Measurements from ENCODE around the gene ALAS2.
"Not testable (repeated sequence)": the region's sequence is repeated elsewhere in the genome, so short reads cannot be mapped to it uniquely, and the experiment has no call there.

The ALAS2 gene, protein sequence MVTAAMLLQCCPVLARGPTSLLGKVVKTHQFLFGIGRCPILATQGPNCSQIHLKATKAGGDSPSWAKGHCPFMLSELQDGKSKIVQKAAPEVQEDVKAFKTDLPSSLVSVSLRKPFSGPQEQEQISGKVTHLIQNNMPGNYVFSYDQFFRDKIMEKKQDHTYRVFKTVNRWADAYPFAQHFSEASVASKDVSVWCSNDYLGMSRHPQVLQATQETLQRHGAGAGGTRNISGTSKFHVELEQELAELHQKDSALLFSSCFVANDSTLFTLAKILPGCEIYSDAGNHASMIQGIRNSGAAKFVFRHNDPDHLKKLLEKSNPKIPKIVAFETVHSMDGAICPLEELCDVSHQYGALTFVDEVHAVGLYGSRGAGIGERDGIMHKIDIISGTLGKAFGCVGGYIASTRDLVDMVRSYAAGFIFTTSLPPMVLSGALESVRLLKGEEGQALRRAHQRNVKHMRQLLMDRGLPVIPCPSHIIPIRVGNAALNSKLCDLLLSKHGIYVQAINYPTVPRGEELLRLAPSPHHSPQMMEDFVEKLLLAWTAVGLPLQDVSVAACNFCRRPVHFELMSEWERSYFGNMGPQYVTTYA

DNA sequence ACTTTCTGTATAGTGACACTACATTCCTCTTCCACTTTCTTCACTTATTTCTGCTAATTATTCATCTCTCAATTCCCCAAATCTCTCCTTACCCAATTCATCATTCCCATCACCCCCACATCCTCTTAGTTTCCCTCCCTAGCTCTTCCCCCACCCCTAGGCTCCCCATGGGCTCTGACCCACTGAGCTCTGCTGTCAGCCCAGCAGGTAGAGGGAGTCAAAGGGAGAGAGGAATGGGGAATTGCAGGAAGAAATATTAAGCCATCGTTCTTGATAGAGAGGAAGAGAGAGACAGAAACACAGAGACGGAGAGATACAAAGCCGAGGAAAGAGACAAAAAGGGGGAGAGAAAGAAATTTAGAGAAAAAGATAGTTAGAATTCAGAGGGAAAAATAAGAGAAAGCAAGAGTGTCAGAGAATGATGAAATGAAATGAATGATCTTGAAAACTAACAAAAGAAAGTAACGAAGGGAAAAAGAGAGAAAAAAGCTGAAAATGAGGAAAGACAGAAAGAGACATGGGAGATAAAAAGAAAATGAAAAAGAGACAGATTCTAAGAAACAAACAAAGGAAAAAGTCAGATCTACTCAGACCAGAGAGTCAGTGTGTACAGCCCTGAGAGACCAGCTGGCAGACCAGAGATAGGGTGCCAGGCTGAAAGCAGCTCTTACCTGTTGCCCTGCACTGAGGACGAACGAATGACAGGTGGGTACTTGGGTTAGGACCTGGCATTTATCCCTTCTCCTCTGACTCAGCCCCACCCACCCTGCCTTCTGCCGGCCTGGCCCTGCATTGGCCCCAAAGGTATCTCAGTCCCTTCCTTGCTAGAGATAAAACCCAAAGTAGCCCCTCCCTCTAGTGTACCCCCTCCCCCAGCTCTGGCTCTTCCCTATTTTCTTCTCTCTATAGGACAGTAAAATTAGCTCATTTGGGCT, at the start of gene ALAS2:
Gene ALAS2 (minus strand): TSS at position 707 of the 935 bp plus-strand sequence. CDS start 4,977 bp downstream, outside the sequence.
- DNase-seq: no peak

DNA sequence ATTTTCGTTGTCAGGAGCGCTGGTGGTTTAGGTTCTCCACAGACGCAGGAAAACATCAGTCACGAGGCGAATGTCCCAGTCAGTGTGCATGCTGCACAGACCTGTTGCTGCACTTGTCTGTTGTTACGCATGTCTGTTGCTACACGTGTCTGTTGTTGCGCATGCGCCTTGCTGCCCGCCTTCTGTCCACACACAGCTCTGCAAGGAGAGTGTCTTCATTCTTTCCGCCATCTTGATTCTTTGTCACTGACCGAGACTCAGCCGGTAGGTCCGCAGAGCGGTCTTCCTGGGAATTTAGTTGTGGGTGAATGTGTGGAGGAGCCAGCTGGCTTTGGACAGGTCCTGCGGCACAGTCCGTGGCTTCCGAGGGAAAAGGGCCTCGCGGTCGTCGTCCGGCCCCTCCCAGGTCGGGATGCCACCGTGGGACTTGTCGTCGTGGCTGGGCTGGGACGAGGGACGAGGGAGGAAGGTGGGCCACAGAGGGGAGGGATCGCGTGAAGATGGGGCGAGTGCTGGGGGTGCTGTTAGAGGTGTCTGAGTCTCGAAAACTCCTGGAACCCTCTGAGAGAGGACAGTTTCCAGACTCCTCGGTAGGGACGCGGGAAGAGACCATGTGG, 44.2 kb upstream of the ALAS2 start, which contains the start of gene PAGE2B:
Gene PAGE2B (plus strand): TSS at position 180 of the 617 bp plus-strand sequence. CDS start 1,012 bp downstream, outside the sequence.
- DNase-seq: no peak

DNA sequence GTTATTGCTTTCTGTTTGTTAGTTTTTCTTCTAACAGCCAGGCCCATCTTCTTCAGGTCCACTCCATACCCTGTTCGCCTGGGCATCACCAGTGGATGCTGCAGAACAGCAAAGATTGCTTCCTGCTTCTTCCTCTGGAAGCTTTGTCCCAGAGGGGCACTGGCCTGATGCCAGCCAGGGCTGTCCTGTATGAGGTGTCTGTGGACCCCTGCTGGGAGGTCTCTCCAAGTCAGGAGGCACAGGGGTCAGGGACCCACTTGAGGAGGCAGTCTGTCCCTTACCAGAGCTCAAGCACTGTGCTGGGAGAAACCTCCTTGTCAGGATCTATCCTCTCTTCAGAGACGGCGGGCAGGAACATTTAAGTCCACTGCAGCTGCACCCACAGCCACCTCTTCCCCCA, 41.5 kb upstream of the ALAS2 start:
- DNase-seq: no peak

DNA sequence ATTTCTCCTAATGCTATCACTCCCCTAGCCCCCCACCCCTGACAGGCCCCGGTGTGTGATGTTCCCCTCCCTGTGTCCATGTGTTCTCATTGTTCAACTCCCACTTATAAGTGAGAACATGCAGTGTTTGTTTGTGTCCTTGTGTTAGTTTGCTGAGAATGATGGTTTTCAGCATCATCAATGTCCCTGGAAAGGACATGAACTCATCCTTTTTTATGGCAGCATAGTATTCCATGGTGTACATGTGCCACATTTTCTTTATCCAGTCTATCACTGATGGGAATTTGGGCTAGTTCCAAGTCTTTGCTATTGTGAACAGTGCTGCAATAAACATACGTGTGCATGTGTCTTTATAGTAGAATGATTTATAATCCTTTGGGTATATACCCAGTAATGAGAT, 36.4 kb upstream of the ALAS2 start:
- not testable (repeated sequence) for DNase-seq

DNA sequence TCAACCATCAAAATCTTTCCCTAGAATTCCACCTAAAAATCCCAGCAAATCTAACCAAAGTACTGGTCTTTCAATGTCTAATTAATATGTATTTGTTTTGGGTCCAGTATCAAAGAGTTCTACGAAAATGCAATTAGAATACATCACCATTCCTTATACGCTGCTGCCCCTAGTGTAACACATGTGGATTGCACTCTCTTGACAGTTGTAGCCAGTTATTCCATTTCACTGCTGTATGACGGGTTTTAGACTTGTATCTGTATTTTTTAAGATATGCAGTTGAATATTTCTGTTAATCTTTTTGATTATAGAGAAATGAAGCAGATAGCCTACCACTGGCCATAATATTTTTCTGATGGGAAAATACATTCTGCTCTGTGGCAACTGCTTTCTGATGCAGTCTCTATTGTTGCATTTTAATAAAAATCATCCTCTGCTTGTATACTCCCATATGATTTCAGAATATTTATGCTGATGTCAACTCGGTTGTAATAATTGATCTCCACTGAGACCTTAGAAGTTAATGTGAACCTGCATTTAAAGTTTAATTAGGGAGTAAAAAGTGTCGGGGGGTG, 27.0 kb upstream of the ALAS2 start:
- peak in 5 of 14 donors; percentile 0 to 39 (median 2) for DNase-seq

DNA sequence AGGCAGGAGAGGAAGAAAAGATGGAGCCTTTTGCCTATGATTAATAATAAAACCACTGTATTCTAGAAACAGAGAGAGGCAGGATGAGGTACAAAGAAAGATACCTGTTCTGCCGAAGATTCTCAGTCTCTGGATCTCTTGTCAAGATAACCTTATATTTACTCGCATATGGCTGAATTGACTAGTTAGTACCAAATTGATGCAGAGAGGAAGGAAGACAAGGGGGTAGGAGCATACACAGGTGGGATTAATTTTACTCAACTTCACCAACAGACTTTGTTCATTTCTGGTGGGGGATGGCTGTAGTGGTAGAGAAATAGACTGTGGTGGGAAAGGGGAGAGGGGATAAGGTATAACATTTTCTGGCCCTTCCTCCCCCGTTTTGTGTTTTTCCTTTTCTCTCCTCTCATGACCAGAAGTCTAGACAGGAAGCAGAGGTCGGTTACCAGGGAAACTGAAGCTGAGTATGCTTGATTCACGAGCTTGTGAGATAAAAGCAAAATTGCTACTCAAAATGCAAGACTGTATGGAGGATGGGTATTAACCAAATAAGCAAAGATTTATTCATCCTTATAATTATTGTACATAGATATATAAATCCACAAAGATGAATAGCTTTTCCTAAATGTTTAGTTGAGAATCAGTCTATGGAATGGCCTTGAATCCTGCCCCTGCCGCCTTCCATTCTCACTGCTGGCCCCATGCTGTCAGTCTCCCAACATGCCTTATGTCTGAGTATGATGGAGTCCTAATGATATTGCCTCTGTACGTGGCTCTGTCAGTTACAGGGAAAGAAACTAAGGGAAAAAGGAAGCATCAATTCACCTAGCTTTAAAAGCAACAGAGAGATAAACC, 26.3 kb upstream of the ALAS2 start:
- DNase-seq: peak in 2 of 14 donors; percentile 1 to 39

DNA sequence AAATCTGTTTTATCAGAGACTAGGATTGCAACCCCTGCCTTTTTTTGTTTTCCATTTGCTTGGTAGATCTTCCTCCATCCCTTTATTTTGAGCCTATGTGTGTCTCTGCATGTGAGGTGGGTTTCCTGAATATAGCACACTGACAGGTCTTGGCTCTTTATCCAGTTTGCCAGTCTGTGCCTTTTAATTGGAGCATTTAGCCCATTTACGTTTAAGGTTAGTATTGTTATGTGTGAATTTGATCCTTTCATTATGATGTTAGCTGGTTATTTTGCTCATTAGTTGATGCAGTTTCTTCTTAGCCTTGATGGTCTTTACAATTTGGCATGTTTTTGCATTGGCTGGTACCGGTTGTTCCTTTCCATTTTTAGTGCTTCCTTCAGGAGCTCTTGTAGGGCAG, 19.8 kb upstream of the ALAS2 start:
- not testable (repeated sequence) for DNase-seq

DNA sequence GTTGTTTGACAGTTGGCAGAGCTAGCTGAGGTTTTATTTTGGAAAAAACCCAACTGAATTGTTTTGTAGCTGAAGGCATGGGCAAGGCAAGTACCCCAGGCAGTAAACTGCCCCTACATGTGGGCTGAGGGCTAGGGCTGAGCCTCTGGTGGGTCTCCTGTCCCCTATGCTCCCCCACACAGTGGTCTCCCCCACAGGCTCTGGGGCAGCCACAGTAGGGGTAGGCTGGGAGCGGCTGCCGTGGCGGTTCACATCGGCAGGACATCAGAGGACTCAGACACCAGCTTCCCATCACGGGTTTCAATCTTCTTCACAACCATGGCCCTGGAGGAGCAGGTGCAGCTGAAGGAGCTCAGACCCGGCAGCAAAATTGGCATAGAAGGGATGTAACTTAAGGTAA, 10.7 kb upstream of the ALAS2 start:
- no peak for DNase-seq

DNA sequence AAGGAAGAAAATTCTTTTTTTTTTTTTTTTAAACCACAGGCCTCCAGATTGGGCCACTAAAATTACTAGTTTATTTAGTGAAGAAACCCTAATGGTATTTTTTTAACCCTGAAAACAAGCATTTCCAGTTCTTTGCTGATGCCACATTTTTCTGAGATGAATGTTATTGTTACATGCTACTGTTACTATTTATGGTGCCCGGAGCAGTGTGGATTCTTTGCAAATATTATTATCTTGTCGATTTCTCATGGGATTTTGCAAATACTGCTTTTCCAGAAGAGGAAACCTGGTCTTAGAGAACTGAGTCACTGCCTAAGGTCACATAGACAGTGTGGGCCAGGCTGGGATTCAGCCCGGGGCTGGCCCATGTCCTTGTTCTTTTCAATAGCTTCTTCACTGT, 8.7 kb upstream of the ALAS2 start:
- DNase-seq: no peak

DNA sequence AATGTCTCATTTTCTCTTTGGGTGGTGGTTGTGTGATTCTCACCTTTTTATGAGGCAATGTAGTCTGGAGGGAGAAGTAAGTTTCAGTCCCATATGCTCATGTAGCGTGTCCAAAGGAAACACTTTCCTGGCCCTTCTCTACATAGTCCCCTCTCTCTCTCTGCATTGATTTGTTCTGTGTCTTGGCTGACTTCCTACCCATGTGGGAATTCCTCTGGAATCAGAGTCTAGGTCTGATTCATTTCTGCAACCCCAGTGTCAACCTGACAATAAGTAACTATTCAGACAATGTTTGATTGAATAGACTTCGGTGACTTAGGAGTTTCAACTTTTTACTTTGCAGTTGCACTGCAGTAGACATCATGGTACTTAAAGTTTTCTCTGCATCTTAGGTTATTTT, 2.7 kb upstream of the ALAS2 start:
- DNase-seq: no peak

DNA sequence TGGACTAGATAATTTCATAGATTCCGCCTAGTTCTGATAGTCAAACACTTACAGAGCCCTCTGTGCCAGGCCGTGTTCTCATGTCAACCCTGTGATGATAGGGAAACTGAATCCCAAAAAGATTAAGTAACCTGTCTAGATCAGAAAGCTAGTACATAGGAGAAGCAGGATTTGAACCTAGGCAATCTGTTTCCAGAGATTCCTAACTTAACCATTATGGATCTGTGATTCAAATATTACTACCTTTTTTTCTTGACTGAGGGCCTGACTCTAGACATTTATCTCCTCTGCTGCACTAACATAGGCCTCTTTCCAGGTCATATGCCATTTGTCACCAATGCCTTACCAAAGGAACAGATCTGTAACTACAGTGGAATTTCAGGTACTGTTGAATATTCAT, 1.5 kb downstream of the ALAS2 start:
- no peak for DNase-seq

DNA sequence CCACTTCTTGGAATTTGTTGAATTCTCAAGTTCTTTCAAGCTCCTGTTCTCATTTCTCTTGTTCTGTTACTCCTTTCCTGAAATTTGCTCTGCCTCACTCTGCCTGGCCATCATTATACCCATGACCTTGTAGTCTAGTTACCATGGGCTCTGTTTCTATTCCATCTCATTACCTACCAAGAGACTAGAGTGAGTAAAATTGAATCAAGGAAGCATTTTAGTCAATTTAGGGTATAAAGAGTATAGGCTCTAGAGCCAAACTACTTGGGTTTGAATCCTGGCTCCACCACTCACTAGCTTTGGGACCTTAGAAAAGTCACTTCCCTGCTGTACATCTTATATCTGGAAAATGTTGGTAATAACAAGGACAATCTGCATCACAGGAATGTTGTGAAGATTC, 2.2 kb downstream of the ALAS2 start:
- DNase-seq: no peak

DNA sequence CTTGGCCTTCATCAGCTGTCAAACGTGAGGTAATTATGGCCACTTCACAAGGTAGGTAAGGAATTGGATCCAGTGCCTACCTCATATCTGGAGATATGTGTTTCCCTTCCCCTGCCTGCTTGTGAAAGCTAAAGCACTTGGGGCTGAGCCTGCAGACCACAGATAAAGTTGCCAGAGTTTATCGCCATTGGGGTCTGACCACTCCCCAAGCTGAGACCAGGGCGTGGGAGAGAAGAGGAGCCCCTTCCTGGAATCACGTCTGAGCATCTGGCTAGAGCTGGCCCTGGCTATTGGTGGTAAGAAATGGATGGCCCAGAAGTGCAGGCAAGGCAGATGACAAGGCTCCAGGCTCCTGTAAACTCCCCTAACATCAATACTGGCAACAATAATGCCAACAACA, 2.7 kb downstream of the ALAS2 start:
- DNase-seq: no peak

DNA sequence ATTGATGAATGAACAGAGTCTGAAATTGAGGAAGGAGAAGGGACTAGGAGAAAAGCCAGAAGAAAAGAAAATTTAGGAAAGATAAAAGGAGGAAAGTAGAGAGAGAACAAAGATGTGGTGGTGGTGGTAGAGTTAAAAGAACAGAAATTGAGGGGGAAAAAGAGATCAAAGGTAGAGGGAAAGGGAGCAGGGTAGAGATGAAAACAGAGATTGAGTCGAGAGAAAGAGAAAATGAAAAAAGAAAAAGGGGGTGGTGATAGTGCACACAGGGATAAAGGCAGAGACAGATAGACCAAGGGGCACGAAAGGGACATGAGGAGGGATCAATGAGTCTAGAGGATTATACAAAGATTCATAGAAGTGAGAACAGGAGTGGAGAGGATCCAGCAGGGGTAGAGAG, 3.9 kb downstream of the ALAS2 start:
- DNase-seq: no peak

DNA sequence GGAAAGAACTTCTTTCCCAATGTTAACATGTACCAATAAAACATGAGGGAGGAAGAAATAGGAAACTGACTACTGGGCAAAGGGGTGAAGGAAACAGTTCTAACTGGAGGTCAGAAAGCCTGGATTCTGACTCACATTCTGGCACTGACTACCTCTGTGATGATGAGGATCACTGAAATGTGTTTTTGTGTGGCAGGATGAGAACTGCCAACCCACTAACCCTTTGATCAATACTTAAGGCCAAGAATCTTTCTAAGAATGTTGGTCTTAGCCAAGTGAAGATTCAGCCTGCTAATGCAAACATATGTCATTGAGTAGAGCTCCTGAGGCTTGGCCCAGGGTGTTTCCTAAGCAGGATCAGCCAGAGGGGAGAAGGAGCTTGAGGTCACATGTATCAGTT, 4.6 kb downstream of the ALAS2 start:
- no peak for DNase-seq

DNA sequence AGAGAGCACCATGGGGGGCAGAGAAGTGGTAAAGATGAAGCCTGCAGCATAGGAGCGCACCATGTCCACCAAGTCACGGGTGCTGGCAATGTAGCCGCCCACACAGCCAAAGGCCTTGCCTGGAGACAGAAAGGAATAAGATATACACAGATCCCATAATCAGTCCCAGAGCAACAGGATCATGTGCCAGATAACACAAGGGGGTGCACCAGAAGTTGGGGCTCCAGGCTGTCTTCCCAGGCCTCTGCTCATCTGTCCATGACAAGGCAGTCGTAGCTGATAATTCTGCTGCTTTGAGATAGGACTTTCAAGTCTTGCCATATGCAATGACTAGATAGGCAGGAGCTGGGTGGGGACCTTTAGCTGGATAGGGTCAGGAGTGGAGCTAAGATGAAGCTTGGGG, 15.9 kb downstream of the ALAS2 start:
- DNase-seq: no peak

DNA sequence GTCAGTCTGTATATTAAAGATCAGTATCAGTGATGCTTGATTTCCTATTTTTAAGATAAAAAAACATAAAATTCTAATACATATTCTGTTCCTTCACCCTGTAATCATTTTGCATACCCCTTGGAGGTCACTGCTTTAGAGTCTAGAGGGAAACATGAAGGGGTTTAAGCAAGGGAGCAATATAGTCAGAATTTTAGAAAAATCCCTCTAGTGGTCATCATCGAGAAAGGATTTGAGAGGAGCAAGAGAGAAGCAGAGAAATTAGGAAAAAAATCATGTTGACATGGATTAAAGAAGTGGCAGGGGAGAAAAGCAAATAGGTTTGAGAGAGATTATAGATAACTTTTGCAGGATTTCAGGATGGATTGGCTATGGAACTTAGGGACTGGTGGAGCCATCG, 19.5 kb downstream of the ALAS2 start:
- no peak for DNase-seq

DNA sequence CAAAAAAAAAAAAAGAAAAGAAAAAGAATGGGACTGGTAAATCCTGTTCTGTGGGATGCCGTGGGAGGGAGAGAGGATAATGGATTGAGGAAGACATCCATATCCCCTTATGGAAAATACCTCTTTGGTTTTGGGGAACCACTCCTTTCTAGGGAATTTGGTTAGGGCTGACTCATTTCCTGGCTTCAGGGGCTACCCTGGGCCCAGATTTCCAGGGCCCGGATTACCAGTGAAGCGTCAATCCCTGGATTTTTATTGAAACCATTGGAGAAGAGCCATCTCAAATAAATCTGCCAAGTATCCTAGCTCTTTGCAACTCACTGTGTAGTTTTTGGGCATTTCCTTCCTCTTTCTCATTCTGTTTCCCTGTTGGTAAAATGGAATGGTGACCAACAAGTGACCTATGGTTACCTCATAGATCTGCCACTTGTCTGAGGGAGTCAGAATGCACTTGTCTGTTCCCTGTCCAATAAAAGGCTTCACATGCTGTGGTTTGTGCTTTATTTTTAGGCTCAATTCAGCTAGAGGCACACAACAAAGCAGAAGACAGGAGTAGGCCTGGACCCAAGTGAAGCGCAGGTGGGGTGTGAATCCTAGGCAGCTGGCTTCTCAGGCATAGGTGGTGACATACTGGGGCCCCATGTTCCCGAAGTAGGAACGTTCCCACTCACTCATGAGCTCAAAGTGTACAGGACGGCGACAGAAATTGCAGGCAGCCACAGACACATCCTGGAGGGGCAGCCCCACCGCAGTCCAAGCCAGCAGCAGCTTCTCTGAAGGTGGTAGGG, 22.0 kb downstream of the ALAS2 start:
- DNase-seq: peak in 2 of 14 donors; percentile 1 to 2

DNA sequence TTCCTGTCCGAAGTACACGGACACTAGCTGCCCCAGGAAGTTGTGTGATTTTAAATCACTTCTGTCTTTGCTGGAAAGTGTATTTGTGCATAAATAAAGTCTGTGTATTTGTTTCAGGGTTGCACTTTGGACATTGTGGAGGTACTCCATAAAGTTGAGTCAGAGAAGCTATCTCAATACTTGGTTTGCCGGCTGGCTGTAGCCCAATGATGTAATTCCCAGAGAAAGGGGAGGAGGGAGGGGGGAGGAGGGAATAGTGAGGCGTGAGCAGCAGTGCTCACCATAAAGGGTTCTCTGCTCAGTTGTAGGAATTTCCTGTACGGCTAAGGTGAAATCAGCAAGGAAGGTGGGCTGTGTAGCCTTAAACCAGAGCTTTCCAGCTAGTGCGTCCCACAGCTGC, 23.1 kb downstream of the ALAS2 start:
- no peak for DNase-seq
